Lower leg skin (tissue), 3 donors: ENCODE measurements around the gene SSTR4.

Experiments
- CTCF ChIP-seq, 3 donors: fragments of 450-650 bp; IDR thresholded peaks; one replicate each; pipeline ENCODE4 v1.5.1; 2016; ENCODE audit warnings: antibody characterized with exemption in 3 of 3, mild to moderate bottlenecking in 3 of 3, moderate library complexity in 2 of 3
- POLR2A ChIP-seq, 2 donors: fragments of 450-650 bp; IDR thresholded peaks; one replicate each; pipeline ENCODE4 v1.6.1; 2016 to 2017; ENCODE audit warnings: antibody characterized with exemption in 2 of 2, mild to moderate bottlenecking in 1 of 2, moderate library complexity in 1 of 2

DNA sequence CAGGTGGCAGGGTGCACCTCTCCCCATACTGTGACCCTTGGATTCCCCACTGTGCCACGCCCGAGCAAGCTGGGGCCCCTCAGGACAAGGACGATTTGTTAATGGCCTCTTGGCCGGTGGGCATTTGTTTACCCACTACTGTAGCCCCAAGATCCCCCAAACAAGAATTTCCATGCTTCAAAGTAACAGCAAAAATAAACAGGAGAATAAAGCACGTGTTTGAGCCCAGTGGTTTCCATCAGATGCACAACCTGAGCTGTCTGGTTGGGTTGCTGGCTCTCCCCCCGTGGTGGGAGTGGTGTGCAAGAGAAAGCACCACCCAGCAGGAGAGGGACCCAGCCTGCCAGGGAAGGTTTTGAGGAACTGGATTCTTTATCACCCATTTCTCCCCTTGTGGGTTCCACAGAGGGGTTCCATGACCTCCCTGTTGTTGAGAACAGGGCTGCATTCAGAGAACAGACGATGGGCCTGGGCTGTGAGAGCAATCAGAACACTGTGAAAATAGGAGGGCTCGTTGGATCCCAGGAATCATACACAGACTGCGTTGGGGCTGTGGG, 46.2 kb downstream of the SSTR4 start:
- TF ChIP-seq CTCF (IDR thresholded peaks at IDR 0.05) (no peak), POLR2A (IDR thresholded peaks at IDR 0.05) (no peak)
